BJ (cell line): ENCODE measurements around the gene KLC1. TPM values are rescaled to one million over a fixed set of nuclear protein-coding genes. Genes with fewer than 3 reads are reported as not detected.

Source experiments
- CTCF ChIA-PET: fragments of 350-600 bp; formaldehyde crosslinking; extraction: SDS; loops from one replicate; lab custom pipeline; 2021; ENCODE audit warnings: antibody characterized with exemption, inconsistent platforms; lab: Yijun Ruan, JAX
- POLR2A ChIA-PET: fragments of 300-600 bp; sonication (Branson Sonifier 250); formaldehyde crosslinking; extraction: SDS; loops from one replicate; lab custom pipeline; 2021; ENCODE audit warnings: antibody characterized with exemption; lab: Charles Lee
- DNase-seq: peaks from one replicate; pipeline ENCODE4 v3.0.0-alpha.2; 2011; ENCODE audit warnings: low read depth
- H3K27me3 ChIP-seq: 2 replicates; pipeline ENCODE4 v1.6.0; 2011; ENCODE audit warnings: low read length; ENCODE audit not compliant: control insufficient read depth, insufficient read depth
- H3K36me3 ChIP-seq: 2 replicates; pipeline ENCODE4 v1.5.1; 2011; ENCODE audit warnings: low read length; ENCODE audit not compliant: control insufficient read depth, insufficient read depth
- H3K4me3 ChIP-seq: 2 replicates; pipeline ENCODE4 v1.5.1; 2011; ENCODE audit warnings: low read depth, mild to moderate bottlenecking, control low read depth, low read length
- CTCF ChIP-seq: IDR thresholded peaks from 2 replicates; pipeline ENCODE4 v1.5.1; 2011; ENCODE audit warnings: low read depth, mild to moderate bottlenecking, control low read depth, inconsistent platforms, low read length, moderate library complexity; ENCODE audit not compliant: insufficient read depth
- polyA plus RNA-seq: library from polyadenylated mRNA; depleted of rRNA; stranded (reverse); fragments of >200 nt; gene quantifications from 2 replicates; pipeline ENCODE4 v1.2.3, GENCODE V29; 2011; rRNA removed
- small RNA-seq: library from RNA; depleted of rRNA; stranded (forward); fragments of <200 nt; gene quantifications from one replicate; pipeline ENCODE3, GENCODE V24; 2012; ENCODE audit warnings: low replicate concordance, low read depth; ENCODE audit not compliant: insufficient read length

KLC1 gene
- polyA plus RNA-seq, 1 experiment = 112 TPM

DNA sequence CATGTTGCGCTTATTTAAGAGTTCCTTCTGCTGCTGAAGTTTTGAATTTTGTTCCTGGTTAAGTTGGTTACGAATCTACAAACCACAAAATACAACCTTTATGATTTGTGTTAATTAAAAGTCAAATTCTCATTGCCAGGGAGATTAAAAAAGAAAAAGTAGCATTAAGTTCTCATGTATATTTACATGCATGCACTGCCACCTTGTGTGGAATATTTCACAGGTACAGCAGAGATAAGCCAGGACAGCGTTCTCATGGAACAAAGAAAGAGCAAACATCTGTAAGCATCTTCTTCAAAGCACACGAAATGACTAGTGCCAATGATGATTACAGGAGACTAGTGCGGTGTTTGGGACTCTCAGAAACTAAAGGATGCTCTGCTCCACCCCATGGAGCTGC is 120.8 kb downstream of the KLC1 start:
- CTCF ChIA-PET = no interaction called here
- peaks cover 1% of the 10 kb centered on the region; the same call in 1 of the 2 replicates for H3K36me3 ChIP-seq
- no peak for DNase-seq
- no peaks in the 10 kb centered on the region for H3K27me3 ChIP-seq
- TF ChIP-seq CTCF = no peak
- POLR2A ChIA-PET = no interaction called here
- H3K4me3 ChIP-seq = no peak overlapping the region

Small RNAs within 50 kb of the gene (small RNA-seq; reads per million reads assigned to genes)
- gene RF00019 = not detected

Other genes starting within 250 kb of the KLC1 start
- gene MARK3, start 243.8 kb upstream of the KLC1 start, polyA plus RNA-seq = 73.9 and 87.0 TPM in 2 replicates
- gene CKB, start 106.4 kb upstream of the KLC1 start, polyA plus RNA-seq = 25.7 and 74.7 TPM in 2 replicates
- 6.2 and 11.7 TPM in 2 replicates for gene TRMT61A, start 100.0 kb upstream of the KLC1 start, polyA plus RNA-seq
- 4.9 and 7.9 TPM in 2 replicates for gene BAG5, start 66.6 kb upstream of the KLC1 start, polyA plus RNA-seq
- gene COA8, start 66.3 kb upstream of the KLC1 start, polyA plus RNA-seq = 16.9 and 25.8 TPM in 2 replicates
- 4.2 and 5.6 TPM in 2 replicates for gene XRCC3, start 86.2 kb downstream of the KLC1 start, polyA plus RNA-seq
- 77.6 and 84.0 TPM in 2 replicates for gene ZFYVE21, start 86.6 kb downstream of the KLC1 start, polyA plus RNA-seq
- 2.0 and 3.3 TPM in 2 replicates for gene PPP1R13B, start 218.4 kb downstream of the KLC1 start, polyA plus RNA-seq